Measurements from ENCODE around the gene ANP32A.
A peak's percentile ranks its signal among the peaks of the same experiment; 100 is the strongest.

The ANP32A gene

DNA sequence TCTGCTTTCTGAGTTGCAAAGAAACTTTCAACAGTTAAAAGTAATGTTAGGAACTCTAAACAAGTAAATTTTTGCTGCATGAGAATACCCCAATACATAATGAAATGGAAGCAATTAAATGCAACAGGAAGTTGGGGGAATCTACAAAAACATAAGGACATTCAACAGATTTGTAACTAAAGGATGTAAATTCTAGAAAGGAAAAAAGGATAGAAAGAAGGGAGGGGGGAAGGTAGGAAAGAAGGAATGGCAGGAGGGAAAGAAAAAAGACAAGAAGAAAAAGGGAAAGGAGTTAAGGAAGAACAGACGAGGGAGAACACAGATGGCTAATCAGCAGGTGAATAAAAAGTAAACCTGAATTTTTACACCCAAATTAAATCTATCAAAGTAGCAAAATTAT, 22.3 kb upstream of the ANP32A start:
- no peak overlapping the region for H3K27ac ChIP-seq (ENCODE audit: low read depth, low read length)
- H3K4me3 ChIP-seq (ENCODE audit: low read depth in 1 of 2, low read length in 2 of 2) = no peak overlapping the region
- no peaks in the 10 kb centered on the region for H3K36me3 ChIP-seq (ENCODE audit: insufficient read depth, low read length)
- H3K9me3 ChIP-seq (ENCODE audit: low read length) = no peaks in the 10 kb centered on the region
- peaks cover 32 to 37% of the 10 kb centered on the region in 2 donors for H3K27me3 ChIP-seq (ENCODE audit: control insufficient read depth in 1 of 2, insufficient read depth in 2 of 2, low read length in 2 of 2)
- no peaks in the 10 kb centered on the region for H3K4me1 ChIP-seq (ENCODE audit: insufficient read depth, low read length)
- H3K9ac ChIP-seq (ENCODE audit: low read length) = no peak overlapping the region

DNA sequence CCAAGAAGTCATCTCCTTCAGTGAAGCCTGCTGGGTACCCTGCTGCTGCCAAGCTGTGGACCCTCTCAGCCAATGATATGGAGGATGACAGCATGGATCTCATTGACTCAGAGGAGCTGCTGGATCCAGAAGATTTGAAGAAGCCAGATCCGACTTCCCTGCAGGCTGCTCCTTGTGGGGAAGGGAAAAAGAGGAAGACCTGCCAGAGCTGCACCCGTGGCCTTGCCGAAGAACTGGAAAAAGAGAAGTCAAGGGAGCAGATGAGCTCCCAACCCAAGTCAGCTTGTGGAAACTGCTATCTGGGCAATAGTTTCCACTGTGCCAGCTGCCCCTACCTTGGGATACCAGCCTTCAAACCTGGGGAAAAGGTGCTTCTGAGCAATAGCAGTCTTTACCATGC, 13.7 kb upstream of the ANP32A start:
- H3K27ac ChIP-seq (ENCODE audit: low read depth, low read length) = no peak overlapping the region
- peaks cover 0 to 15% of the 10 kb centered on the region in 2 donors for H3K27me3 ChIP-seq (ENCODE audit: control insufficient read depth in 1 of 2, insufficient read depth in 2 of 2, low read length in 2 of 2)
- no peaks in the 10 kb centered on the region for H3K36me3 ChIP-seq (ENCODE audit: insufficient read depth, low read length)
- H3K4me3 ChIP-seq (ENCODE audit: low read depth in 1 of 2, low read length in 2 of 2) = no peak overlapping the region
- H3K9ac ChIP-seq (ENCODE audit: low read length) = no peak overlapping the region
- H3K4me1 ChIP-seq (ENCODE audit: insufficient read depth, low read length) = no peaks in the 10 kb centered on the region
- no peaks in the 10 kb centered on the region for H3K9me3 ChIP-seq (ENCODE audit: low read length)

DNA sequence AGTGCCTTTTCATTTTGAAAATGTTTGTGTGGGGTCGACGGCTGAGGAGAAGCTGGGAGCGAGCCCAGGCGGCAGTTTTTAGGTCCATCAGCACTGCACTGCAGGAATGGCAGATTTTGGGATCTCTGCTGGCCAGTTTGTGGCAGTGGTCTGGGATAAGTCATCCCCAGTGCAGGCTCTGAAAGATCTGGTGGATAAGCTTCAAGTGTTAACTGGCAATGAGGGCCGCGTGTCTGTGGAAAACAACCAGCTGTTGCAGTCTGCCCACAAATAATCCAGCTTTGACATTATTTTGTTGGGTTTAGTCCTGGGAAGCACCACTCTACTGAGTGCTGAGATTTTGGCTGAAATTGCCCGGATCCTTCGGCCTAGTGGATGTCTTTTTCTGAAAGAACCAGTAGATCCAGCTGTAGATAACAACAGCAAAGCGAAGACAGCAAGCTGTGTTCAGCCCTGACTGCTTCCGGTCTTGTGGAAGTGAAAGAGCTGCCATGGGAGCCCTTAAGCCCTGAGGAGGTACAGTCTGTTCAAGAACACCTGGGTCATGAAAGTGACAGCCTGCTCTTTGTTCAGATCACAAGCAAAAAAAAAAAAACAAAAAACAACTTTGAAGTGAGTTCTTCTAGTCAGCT, 13.1 kb upstream of the ANP32A start:
- H3K4me1 ChIP-seq (ENCODE audit: insufficient read depth, low read length) = no peaks in the 10 kb centered on the region
- H3K9me3 ChIP-seq (ENCODE audit: low read length) = no peaks in the 10 kb centered on the region
- H3K4me3 ChIP-seq (ENCODE audit: low read depth in 1 of 2, low read length in 2 of 2) = no peak overlapping the region
- no peak overlapping the region for H3K27ac ChIP-seq (ENCODE audit: low read depth, low read length)
- H3K9ac ChIP-seq (ENCODE audit: low read length) = no peak overlapping the region
- H3K27me3 ChIP-seq (ENCODE audit: control insufficient read depth in 1 of 2, insufficient read depth in 2 of 2, low read length in 2 of 2) = peaks cover 0 to 14% of the 10 kb centered on the region in 2 donors
- no peaks in the 10 kb centered on the region for H3K36me3 ChIP-seq (ENCODE audit: insufficient read depth, low read length)

DNA sequence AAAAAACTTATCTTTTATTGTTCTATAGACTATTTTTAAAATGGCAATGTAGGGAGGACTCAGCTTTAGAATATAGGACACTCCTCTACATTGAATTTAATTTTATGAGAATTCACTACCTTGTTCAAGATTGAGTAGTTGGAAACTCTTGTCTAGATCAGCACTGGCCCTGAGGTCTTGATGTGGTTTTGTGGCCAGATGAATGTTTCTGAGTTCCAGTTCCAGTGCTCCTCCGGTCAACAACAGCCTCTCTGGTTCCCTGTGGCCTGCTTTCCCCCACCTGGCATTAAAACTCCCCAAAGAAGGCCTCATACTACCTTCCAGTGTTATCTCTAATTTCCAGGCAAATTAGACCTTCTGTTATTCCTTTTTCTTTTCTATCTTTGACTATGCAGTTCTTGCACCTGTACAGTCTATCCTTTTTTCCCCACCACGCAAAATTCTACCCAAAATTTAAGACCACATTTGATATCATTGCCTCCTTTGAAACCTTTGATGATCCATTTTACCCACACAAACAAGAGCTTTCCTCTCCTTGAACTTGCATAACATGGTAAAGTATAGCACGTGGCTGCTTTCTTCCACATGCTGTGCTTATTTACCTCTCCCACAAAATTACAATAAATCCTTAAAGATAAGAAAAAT, 9.6 kb upstream of the ANP32A start:
- Histone ChIP-seq H3K4me1 (ENCODE audit: insufficient read depth, low read length) (no peaks in the 10 kb centered on the region), H3K27me3 (ENCODE audit: control insufficient read depth in 1 of 2, insufficient read depth in 2 of 2, low read length in 2 of 2) (peaks cover 0 to 7% of the 10 kb centered on the region in 2 donors), H3K9me3 (ENCODE audit: low read length) (no peaks in the 10 kb centered on the region), H3K4me3 (ENCODE audit: low read depth in 1 of 2, low read length in 2 of 2) (no peak overlapping the region), H3K36me3 (ENCODE audit: insufficient read depth, low read length) (no peaks in the 10 kb centered on the region), H3K9ac (ENCODE audit: low read length) (no peak overlapping the region), H3K27ac (ENCODE audit: low read depth, low read length) (no peak overlapping the region)

DNA sequence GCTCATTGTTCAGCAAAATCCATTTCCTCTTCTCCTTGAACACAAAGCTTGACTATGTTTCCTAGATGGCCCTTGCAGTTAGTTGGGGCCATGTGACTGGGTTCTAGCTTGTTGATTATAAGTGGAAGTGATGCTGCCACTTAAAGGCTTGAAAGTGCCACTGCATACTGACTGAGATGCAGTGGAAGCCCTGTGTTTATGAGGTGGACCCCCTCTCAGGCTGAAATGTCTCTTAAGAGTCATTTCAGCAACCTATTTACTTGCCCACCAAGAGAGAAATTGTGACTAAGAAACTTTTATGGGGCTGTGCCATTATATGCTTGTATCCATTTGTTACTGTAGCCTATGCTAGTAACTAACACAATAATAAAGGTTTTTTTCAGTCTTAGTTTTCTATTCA, 8.4 kb upstream of the ANP32A start:
- Histone ChIP-seq H3K36me3 (ENCODE audit: insufficient read depth, low read length) (no peaks in the 10 kb centered on the region), H3K4me1 (ENCODE audit: insufficient read depth, low read length) (no peaks in the 10 kb centered on the region), H3K27ac (ENCODE audit: low read depth, low read length) (no peak overlapping the region), H3K27me3 (ENCODE audit: control insufficient read depth in 1 of 2, insufficient read depth in 2 of 2, low read length in 2 of 2) (no peaks in the 10 kb centered on the region), H3K9ac (ENCODE audit: low read length) (no peak overlapping the region), H3K9me3 (ENCODE audit: low read length) (no peaks in the 10 kb centered on the region), H3K4me3 (ENCODE audit: low read depth in 1 of 2, low read length in 2 of 2) (no peak overlapping the region)

DNA sequence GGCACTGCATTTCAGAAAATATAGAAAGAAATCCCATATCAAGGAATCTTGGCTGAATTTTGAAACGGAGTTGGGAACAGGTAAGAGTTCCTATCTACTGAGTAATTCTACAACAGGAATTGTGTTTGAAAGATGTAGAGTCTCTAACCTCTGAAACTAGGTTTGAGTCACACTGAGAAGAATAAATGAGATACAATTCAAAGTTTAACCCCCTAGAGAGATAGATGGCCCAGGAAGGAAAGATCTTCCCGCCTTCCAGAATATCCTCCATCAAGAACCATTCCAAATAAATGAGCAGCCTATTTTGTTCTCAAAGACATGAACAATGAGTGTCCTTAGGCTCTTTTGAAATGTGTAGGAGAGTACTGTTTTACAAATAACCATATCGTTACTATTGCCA, 2.9 kb upstream of the ANP32A start:
- no peak overlapping the region for H3K27ac ChIP-seq (ENCODE audit: low read depth, low read length)
- H3K27me3 ChIP-seq (ENCODE audit: control insufficient read depth in 1 of 2, insufficient read depth in 2 of 2, low read length in 2 of 2) = no peaks in the 10 kb centered on the region
- H3K36me3 ChIP-seq (ENCODE audit: insufficient read depth, low read length) = no peaks in the 10 kb centered on the region
- no peaks in the 10 kb centered on the region for H3K9me3 ChIP-seq (ENCODE audit: low read length)
- H3K4me3 ChIP-seq (ENCODE audit: low read depth in 1 of 2, low read length in 2 of 2) = no peak overlapping the region
- H3K9ac ChIP-seq (ENCODE audit: low read length) = no peak overlapping the region
- H3K4me1 ChIP-seq (ENCODE audit: insufficient read depth, low read length) = peaks cover 9% of the 10 kb centered on the region

DNA sequence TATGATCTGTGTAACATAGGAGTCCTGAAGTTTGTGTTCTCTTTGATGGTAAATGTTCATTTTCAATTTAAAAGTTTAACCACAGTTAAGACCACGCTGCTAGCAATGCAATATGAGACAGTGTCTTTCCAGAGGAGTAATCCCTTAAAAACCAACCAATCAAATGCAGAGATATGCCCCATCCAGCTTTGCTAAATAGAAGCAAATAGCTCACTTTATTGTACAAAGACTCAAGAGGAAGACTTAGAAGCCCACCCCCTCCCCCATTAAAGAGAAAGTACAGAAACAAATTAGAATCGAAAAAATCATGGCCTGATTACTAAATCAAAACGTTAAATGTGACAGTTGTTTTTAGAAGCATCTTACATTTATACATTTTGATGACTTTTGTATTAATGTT, 2.1 kb upstream of the ANP32A start:
- H3K9me3 ChIP-seq (ENCODE audit: low read length) = no peaks in the 10 kb centered on the region
- no peaks in the 10 kb centered on the region for H3K27me3 ChIP-seq (ENCODE audit: control insufficient read depth in 1 of 2, insufficient read depth in 2 of 2, low read length in 2 of 2)
- H3K4me1 ChIP-seq (ENCODE audit: insufficient read depth, low read length) = peaks cover 9% of the 10 kb centered on the region
- H3K4me3 ChIP-seq (ENCODE audit: low read depth in 1 of 2, low read length in 2 of 2) = no peak overlapping the region
- H3K36me3 ChIP-seq (ENCODE audit: insufficient read depth, low read length) = no peaks in the 10 kb centered on the region
- no peak overlapping the region for H3K27ac ChIP-seq (ENCODE audit: low read depth, low read length)
- no peak overlapping the region for H3K9ac ChIP-seq (ENCODE audit: low read length)

DNA sequence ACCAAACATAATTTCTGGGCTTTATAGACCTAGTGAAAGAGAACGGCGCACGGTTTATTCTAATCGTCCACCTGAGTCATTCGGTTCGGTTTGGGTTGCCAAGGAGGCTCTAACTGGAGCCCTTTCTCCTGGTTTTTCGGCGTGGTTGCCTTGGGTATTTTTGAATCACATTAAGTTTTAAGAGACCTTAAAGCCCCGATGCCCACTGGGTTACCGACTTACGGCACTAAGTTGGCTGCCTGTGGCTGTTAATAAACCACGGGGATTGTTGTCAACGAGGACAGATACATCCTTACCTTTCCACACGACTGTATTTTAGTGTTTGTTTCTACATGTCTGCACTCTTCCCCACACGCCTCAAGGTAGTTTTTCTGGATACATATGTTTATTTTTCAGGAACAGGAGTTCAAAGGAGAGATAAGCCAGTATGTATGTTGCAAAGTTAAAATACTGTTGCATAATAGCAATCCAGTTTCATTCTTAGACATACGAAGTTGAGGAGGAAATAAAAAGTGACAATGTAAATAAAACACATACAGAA, 1.2 kb upstream of the ANP32A start:
- Histone ChIP-seq H3K36me3 (ENCODE audit: insufficient read depth, low read length) (no peaks in the 10 kb centered on the region), H3K27me3 (ENCODE audit: control insufficient read depth in 1 of 2, insufficient read depth in 2 of 2, low read length in 2 of 2) (no peaks in the 10 kb centered on the region), H3K9me3 (ENCODE audit: low read length) (no peaks in the 10 kb centered on the region), H3K9ac (ENCODE audit: low read length) (peak overlapping the region; percentile 67), H3K4me3 (ENCODE audit: low read depth in 1 of 2, low read length in 2 of 2) (peak overlapping the region; percentile 91 to 97), H3K4me1 (ENCODE audit: insufficient read depth, low read length) (peaks cover 10% of the 10 kb centered on the region), H3K27ac (ENCODE audit: low read depth, low read length) (peak overlapping the region; percentile 100)

DNA sequence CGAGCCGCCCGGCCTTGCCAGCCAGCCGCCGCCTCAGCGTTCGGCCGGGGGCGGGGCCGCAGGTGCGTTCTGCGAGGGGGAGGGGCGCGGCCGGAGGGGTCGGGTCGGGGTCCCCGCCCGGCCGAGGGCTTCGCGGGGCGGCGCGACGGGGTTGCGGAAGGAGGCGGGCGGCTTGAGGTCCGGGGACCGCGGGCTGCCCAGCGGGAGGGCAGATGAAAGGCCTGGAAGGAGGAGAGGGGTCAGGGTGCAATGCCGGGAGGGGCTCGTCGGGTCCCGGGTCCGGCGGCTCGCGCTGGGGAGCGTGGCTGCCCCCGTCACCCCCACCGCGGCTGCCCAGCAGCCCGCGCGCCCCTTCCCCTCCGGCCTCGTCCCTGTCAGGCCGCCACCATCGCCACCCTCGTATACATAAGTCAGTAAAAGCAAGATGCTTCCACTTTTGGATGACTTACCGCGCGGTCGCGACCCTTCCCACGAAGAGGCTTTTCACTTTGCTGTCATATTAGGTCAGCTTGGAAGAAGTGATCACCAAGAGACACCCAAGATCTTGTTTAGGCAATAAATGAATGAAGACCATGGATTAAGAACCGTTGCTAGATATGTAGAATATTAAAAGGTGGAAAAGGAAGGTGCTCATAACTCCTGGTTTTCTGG, 620 bp upstream of the ANP32A start:
- Histone ChIP-seq H3K4me1 (ENCODE audit: insufficient read depth, low read length) (peaks cover 16% of the 10 kb centered on the region), H3K9me3 (ENCODE audit: low read length) (no peaks in the 10 kb centered on the region), H3K27me3 (ENCODE audit: control insufficient read depth in 1 of 2, insufficient read depth in 2 of 2, low read length in 2 of 2) (no peaks in the 10 kb centered on the region), H3K4me3 (ENCODE audit: low read depth in 1 of 2, low read length in 2 of 2) (peak overlapping the region; percentile 91 to 97), H3K9ac (ENCODE audit: low read length) (peak overlapping the region; percentile 67), H3K36me3 (ENCODE audit: insufficient read depth, low read length) (no peaks in the 10 kb centered on the region), H3K27ac (ENCODE audit: low read depth, low read length) (peak overlapping the region; percentile 100)

DNA sequence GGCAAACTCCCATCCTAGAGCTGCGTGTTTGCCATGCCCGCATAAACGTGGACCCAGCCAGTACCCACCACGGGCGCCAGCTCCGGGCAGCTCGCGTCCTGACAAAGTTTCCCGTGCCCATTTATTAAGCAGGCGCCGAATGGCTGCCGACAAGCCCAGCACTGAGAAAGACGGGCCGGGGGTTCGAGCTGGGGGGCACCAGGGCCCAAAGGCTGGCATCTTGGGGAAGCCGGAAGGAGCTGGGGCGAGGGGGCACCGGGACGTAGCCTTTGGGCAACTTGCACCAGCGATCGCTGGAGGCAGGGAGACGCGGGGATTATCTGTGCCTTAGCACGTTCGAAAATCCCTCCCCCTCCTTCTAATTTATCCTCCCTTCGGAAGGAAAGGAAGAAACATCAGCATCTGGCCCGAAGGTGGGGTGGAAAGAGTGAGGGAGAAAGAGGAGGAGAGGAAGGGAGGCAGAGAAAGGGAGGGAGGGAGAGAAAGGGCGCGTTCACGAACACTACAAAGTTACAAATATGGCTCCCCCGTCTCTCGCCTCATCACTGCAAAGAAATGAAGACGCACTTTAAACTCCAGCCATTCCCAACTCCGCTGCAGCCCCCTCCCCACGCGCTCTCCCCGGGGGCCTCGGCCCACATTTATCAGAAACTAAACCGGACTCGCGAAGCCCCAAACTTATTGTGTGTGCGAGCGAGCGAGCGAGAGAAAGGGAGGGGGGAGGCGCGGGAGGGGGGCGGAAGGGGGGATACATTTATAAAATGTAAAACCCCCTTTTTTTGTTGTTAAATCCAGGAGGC, 1.0 kb downstream of the ANP32A start:
- peak overlapping the region; percentile 93 for H3K9ac ChIP-seq (ENCODE audit: low read length)
- H3K9me3 ChIP-seq (ENCODE audit: low read length) = no peaks in the 10 kb centered on the region
- H3K4me3 ChIP-seq (ENCODE audit: low read depth in 1 of 2, low read length in 2 of 2) = peak overlapping the region; percentile 91 to 97
- H3K4me1 ChIP-seq (ENCODE audit: insufficient read depth, low read length) = peaks cover 25% of the 10 kb centered on the region
- H3K27ac ChIP-seq (ENCODE audit: low read depth, low read length) = peak overlapping the region; percentile 100
- H3K36me3 ChIP-seq (ENCODE audit: insufficient read depth, low read length) = no peaks in the 10 kb centered on the region
- H3K27me3 ChIP-seq (ENCODE audit: control insufficient read depth in 1 of 2, insufficient read depth in 2 of 2, low read length in 2 of 2) = no peaks in the 10 kb centered on the region
